ENCODE results near the gene PKP4.

PKP4 gene

GRCh38 chr2:158666969-158667368 lies 210.2 kb downstream of the PKP4 start:
- Histone ChIP-seq H3K36me3 (peaks cover 30% of the 10 kb centered on the region), H3K27ac (no peak overlapping the region), H3K4me3 (ENCODE audit: low read depth, low read length) (no peak overlapping the region), H3K27me3 (ENCODE audit: insufficient read depth, low read depth, severe bottlenecking) (no peaks in the 10 kb centered on the region), H3K9me3 (ENCODE audit: severe bottlenecking) (no peaks in the 10 kb centered on the region)
- no peak for DNase-seq
- no peak for TF ChIP-seq CTCF (IDR thresholded peaks at IDR 0.05; ENCODE audit: low read depth, low read length)

- Histone ChIP-seq H3K27me3 (ENCODE audit: insufficient read depth, low read depth, severe bottlenecking) (no peaks in the 10 kb centered on the region), H3K4me3 (ENCODE audit: low read depth, low read length) (no peak overlapping the region), H3K9me3 (ENCODE audit: severe bottlenecking) (no peaks in the 10 kb centered on the region), H3K36me3 (peaks cover 30% of the 10 kb centered on the region), H3K27ac (no peak overlapping the region)
- no peak for DNase-seq
- no peak for TF ChIP-seq CTCF (IDR thresholded peaks at IDR 0.05; ENCODE audit: low read depth, low read length)
Observed at GRCh38 chr2:158667586-158667985, 210.8 kb downstream of the PKP4 start.

- H3K9me3 ChIP-seq (ENCODE audit: severe bottlenecking), result no peaks in the 10 kb centered on the region
- H3K36me3 ChIP-seq, result peaks cover 26% of the 10 kb centered on the region
- H3K27ac ChIP-seq, result no peak overlapping the region
- TF ChIP-seq CTCF (IDR thresholded peaks at IDR 0.05; ENCODE audit: low read depth, low read length), result no peak
- DNase-seq, result no peak
- no peaks in the 10 kb centered on the region for H3K27me3 ChIP-seq (ENCODE audit: insufficient read depth, low read depth, severe bottlenecking)
- no peak overlapping the region for H3K4me3 ChIP-seq (ENCODE audit: low read depth, low read length)
Observed at GRCh38 chr2:158668001-158668765, 211.4 kb downstream of the PKP4 start.

- H3K27ac ChIP-seq, result no peak overlapping the region
Observed at GRCh38 chr2:158670292-158670691, 213.5 kb downstream of the PKP4 start.

GRCh38 chr2:158671360-158672245 lies 214.9 kb downstream of the PKP4 start:
- H3K9me3 ChIP-seq (ENCODE audit: severe bottlenecking), result no peaks in the 10 kb centered on the region
- H3K4me3 ChIP-seq (ENCODE audit: low read depth, low read length), result no peak overlapping the region
- peaks cover 24% of the 10 kb centered on the region for H3K36me3 ChIP-seq
- no peak overlapping the region for H3K27ac ChIP-seq
- no peak for DNase-seq
- no peak for TF ChIP-seq CTCF (IDR thresholded peaks at IDR 0.05; ENCODE audit: low read depth, low read length)
- H3K27me3 ChIP-seq (ENCODE audit: insufficient read depth, low read depth, severe bottlenecking), result no peaks in the 10 kb centered on the region

More at GRCh38 chr2:158670292-158670691, 213.5 kb downstream of the PKP4 start:
- no peak for DNase-seq
- TF ChIP-seq CTCF (IDR thresholded peaks at IDR 0.05; ENCODE audit: low read depth, low read length), result no peak
- Histone ChIP-seq H3K36me3 (peaks cover 30% of the 10 kb centered on the region), H3K9me3 (ENCODE audit: severe bottlenecking) (no peaks in the 10 kb centered on the region), H3K4me3 (ENCODE audit: low read depth, low read length) (no peak overlapping the region), H3K27me3 (ENCODE audit: insufficient read depth, low read depth, severe bottlenecking) (no peaks in the 10 kb centered on the region)

Measured in WERI-Rb-1 (cell line).